HG03095 (cell line): ENCODE results near the gene KIF21A.
"Not testable (repeated sequence)": the region's sequence is repeated elsewhere in the genome, so short reads cannot be mapped to it uniquely, and the experiment has no call there.

ENCODE experiments used
- ATAC-seq: cut with Tn5 transposase; IDR thresholded peaks from one replicate; pipeline ENCODE4 v1.9.1; 2021; ENCODE audit warnings: moderate library complexity; ENCODE audit not compliant: unreplicated experiment

The KIF21A gene

GRCh38 chr12:39443081-39443928 is at the start of gene KIF21A:
Gene KIF21A (minus strand): TSS chr12:39443120. CDS start chr12:39442970, 150 bp downstream.
- ATAC-seq = peak; percentile 95

- no peak for ATAC-seq
Observed at GRCh38 chr12:39490500-39491282, 47.8 kb upstream of the KIF21A start.

GRCh38 chr12:39483597-39483996 is 40.7 kb upstream of the KIF21A start:
- no peak for ATAC-seq

GRCh38 chr12:39483042-39483441 is 40.1 kb upstream of the KIF21A start:
- no peak for ATAC-seq

- no peak for ATAC-seq
Observed at GRCh38 chr12:39476894-39477293, 34.0 kb upstream of the KIF21A start.

GRCh38 chr12:39476121-39476520 is 33.2 kb upstream of the KIF21A start:
- ATAC-seq = no peak

- not testable (repeated sequence) for ATAC-seq
Observed at GRCh38 chr12:39475136-39475535, 32.2 kb upstream of the KIF21A start.

- peak; percentile 78 for ATAC-seq
Observed at GRCh38 chr12:39467432-39467870, 24.5 kb upstream of the KIF21A start.

GRCh38 chr12:39464976-39465695 is 22.2 kb upstream of the KIF21A start:
- no peak for ATAC-seq

- no peak for ATAC-seq
Observed at GRCh38 chr12:39461059-39461458, 18.1 kb upstream of the KIF21A start.

- no peak for ATAC-seq
Observed at GRCh38 chr12:39459027-39459434, 16.1 kb upstream of the KIF21A start.

- no peak for ATAC-seq
Observed at GRCh38 chr12:39451977-39452376, 9.1 kb upstream of the KIF21A start.

GRCh38 chr12:39448038-39448437 is 5.1 kb upstream of the KIF21A start:
- ATAC-seq = no peak

GRCh38 chr12:39443929-39444209 is 949 bp upstream of the KIF21A start:
- ATAC-seq = no peak

- peak; percentile 30 for ATAC-seq
Observed at GRCh38 chr12:39442831-39443080, 164 bp downstream of the KIF21A start.

GRCh38 chr12:39441963-39442830 is 723 bp downstream of the KIF21A start:
- ATAC-seq = peak; percentile 27

- ATAC-seq = no peak
Observed at GRCh38 chr12:39441189-39441962, 1.5 kb downstream of the KIF21A start.

- ATAC-seq = no peak
Observed at GRCh38 chr12:39440781-39441180, 2.1 kb downstream of the KIF21A start.

GRCh38 chr12:39440101-39440500 is 2.8 kb downstream of the KIF21A start:
- ATAC-seq = no peak

- no peak for ATAC-seq
Observed at GRCh38 chr12:39435531-39435930, 7.4 kb downstream of the KIF21A start.
